ENCODE data around the gene ZACN. TPM values are rescaled to one million over a fixed set of nuclear protein-coding genes. Genes with fewer than 3 reads are reported as not detected.
"Not testable (repeated sequence)": the region's sequence is repeated elsewhere in the genome, so short reads cannot be mapped to it uniquely, and the experiment has no call there.

The ZACN gene
- total RNA-seq, 1 experiment from 2014 or later, result 0.34 TPM

DNA sequence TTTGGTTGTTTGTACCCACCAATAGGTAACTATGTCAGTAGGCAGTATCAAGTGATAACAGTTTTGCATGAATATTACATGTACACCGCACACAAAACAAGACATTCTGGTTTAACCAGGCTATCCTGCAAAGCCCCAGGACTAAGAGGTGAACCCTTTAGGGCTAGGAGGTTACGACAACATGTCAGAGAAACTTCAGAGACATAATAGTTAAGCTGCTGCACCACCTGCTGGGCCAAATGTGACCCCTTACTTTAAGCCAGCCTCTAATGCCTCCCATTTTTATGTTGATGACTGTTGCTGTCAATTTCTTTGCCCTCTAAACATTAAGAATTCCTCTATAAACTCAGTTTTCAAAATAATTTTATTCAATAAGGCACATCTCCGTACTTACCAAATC lies 22.1 kb upstream of the ZACN start:
- peak in 1 of 2 experiments; percentile 61 for DNase-seq
- no peak overlapping the region for H3K4me3 ChIP-seq (ENCODE audit: low read depth, low read length)
- Mint-ChIP-seq H3K4me3 (ENCODE audit: unreplicated experiment) (no peak overlapping the region), H3K9me3 (ENCODE audit: unreplicated experiment) (no peaks in the 10 kb centered on the region), H3K27me3 (ENCODE audit: insufficient read depth, unreplicated experiment) (no peaks in the 10 kb centered on the region), H3K4me1 (ENCODE audit: low read depth, unreplicated experiment) (peaks cover 9% of the 10 kb centered on the region), H3K27ac (ENCODE audit: unreplicated experiment) (no peak overlapping the region), H3K36me3 (ENCODE audit: insufficient read depth, unreplicated experiment) (peaks cover 97% of the 10 kb centered on the region)
- peaks cover 15% of the 10 kb centered on the region for H3K4me1 ChIP-seq
- ChIA-PET CTCF (interaction anchor here (2.4 kb wide), 1 partner anchor 43 kb away, joined by 10 read pairs; no protein-coding TSS in a partner anchor), POLR2A (no interaction called here)
- intact Hi-C loops (cut with micrococcal nuclease; ENCODE audit: unreplicated experiment), result loop anchor here (1.0 kb wide), 1 partner anchor 43 kb away; no protein-coding TSS in a partner anchor
- H3K36me3 ChIP-seq (ENCODE audit: control insufficient read depth, insufficient read depth, low read length), result peaks cover 7% of the 10 kb centered on the region
- no peaks in the 10 kb centered on the region for H3K9me3 ChIP-seq
- no peaks in the 10 kb centered on the region for H3K27me3 ChIP-seq (replicated peaks; ENCODE audit: control insufficient read depth, insufficient read depth, low read length)
- TF ChIP-seq CTCF (IDR thresholded peaks at IDR 0.05; ENCODE audit: insufficient read depth in 1 of 2, low read depth in 1 of 2, low read length in 1 of 2, severe bottlenecking in 1 of 2, unreplicated experiment in 1 of 2), result peak; percentile 20 to 28
- BruUV-seq (replicated peaks), result no TSS peak

DNA sequence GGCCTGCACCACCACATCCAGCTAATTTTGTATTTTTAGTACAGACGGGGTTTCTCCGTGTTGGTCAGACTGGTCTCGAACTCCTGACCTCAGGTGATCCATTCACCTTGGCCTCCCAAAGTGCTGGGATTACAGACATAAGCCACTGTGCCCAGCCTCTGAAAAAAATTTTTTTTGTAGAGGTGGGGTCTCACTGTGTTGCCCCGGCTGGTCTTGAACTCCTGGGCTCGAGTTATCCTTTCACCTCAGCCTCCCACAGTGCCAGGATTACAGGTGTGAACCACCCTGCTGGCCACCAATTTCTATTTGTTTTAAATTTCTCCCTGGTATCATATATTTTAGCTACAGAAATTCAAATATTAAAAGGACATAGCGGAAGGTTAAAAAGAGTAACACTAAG lies 20.7 kb upstream of the ZACN start:
- CTCF ChIA-PET, result interaction anchor here (2.4 kb wide), 1 partner anchor 44 kb away, joined by 10 read pairs; no protein-coding TSS in a partner anchor
- H3K4me3 Mint-ChIP-seq (ENCODE audit: unreplicated experiment); intact Hi-C loops (cut with micrococcal nuclease; ENCODE audit: unreplicated experiment); H3K4me1 Mint-ChIP-seq (ENCODE audit: low read depth, unreplicated experiment); H3K27ac Mint-ChIP-seq (ENCODE audit: unreplicated experiment); H3K27me3 ChIP-seq (replicated peaks; ENCODE audit: control insufficient read depth, insufficient read depth, low read length); BruUV-seq (replicated peaks); POLR2A ChIA-PET; H3K9me3 ChIP-seq; DNase-seq; H3K4me3 ChIP-seq (ENCODE audit: low read depth, low read length); H3K9me3 Mint-ChIP-seq (ENCODE audit: unreplicated experiment); H3K27me3 Mint-ChIP-seq (ENCODE audit: insufficient read depth, unreplicated experiment); H3K36me3 ChIP-seq (ENCODE audit: control insufficient read depth, insufficient read depth, low read length): not testable (repeated sequence)
- peaks cover 15% of the 10 kb centered on the region for H3K4me1 ChIP-seq
- H3K36me3 Mint-ChIP-seq (ENCODE audit: insufficient read depth, unreplicated experiment), result peaks cover 97% of the 10 kb centered on the region

DNA sequence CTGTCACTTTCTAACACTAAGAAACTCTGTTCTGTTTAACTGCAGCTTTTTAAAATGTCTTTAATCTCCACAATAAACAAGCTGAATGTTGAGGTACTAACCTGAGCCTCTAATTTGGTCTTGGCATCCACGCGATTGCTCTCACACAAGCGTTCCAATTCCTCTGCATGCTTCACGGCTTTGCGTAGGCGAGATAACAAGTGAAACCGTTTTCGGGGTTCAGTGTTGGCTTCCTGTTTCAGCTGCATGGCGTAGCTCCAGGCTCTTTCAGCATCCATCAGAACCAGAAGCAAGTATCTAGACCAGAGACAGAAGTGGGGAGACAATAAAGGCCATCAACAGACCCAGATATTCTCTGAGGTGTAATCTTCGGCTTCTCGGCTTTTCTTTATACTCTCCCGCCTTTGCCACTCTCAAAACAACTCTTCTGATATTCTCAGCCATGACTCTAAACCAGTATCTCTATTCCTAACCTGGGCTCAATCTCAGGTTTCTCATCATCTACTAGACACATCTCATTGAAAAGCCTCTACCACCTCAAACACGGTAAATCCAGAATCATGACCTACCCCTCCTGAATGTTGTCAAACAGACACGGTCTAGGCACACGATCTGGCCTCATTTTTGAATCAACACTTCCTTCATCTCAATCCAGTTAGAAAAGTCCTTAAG lies 15.0 kb upstream of the ZACN start:
- intact Hi-C loops (cut with micrococcal nuclease; ENCODE audit: unreplicated experiment), result no loop called here
- no peak overlapping the region for H3K4me3 ChIP-seq (ENCODE audit: low read depth, low read length)
- BruUV-seq (replicated peaks), result no TSS peak
- Mint-ChIP-seq H3K27me3 (ENCODE audit: insufficient read depth, unreplicated experiment) (no peaks in the 10 kb centered on the region), H3K4me1 (ENCODE audit: low read depth, unreplicated experiment) (no peaks in the 10 kb centered on the region), H3K36me3 (ENCODE audit: insufficient read depth, unreplicated experiment) (peaks cover 85% of the 10 kb centered on the region), H3K27ac (ENCODE audit: unreplicated experiment) (no peak overlapping the region), H3K9me3 (ENCODE audit: unreplicated experiment) (no peaks in the 10 kb centered on the region), H3K4me3 (ENCODE audit: unreplicated experiment) (no peak overlapping the region)
- no peaks in the 10 kb centered on the region for H3K27me3 ChIP-seq (replicated peaks; ENCODE audit: control insufficient read depth, insufficient read depth, low read length)
- CTCF ChIA-PET, result interaction anchor here (0.8 kb wide), 1 partner anchor 50 kb away, joined by 3 read pairs; no protein-coding TSS in a partner anchor
- no peaks in the 10 kb centered on the region for H3K4me1 ChIP-seq
- H3K9me3 ChIP-seq, result no peaks in the 10 kb centered on the region
- no peak for TF ChIP-seq CTCF (IDR thresholded peaks at IDR 0.05; ENCODE audit: insufficient read depth in 1 of 2, low read depth in 1 of 2, low read length in 1 of 2, severe bottlenecking in 1 of 2, unreplicated experiment in 1 of 2)
- peaks cover 8% of the 10 kb centered on the region for H3K36me3 ChIP-seq (ENCODE audit: control insufficient read depth, insufficient read depth, low read length)
- DNase-seq, result no peak
- POLR2A ChIA-PET, result no interaction called here

Data from Caco-2 (cell line).